Breast epithelium (tissue), 3 donors: ENCODE data around the gene COBLL1.

Experiments used
- POLR2A ChIP-seq: fragments of 450-650 bp; IDR thresholded peaks from one replicate; pipeline ENCODE4 v1.6.1; 2016; ENCODE audit warnings: antibody characterized with exemption, mild to moderate bottlenecking, moderate library complexity
- TF ChIP-seq, protein P1 (sequence below), 3 donors: fragments of 450-650 bp; IDR thresholded peaks; one replicate each; pipeline ENCODE4 v1.5.1; 2016 to 2017; ENCODE audit warnings: antibody characterized with exemption in 3 of 3, mild to moderate bottlenecking in 3 of 3, moderate library complexity in 3 of 3

- no peak for TF ChIP-seq POLR2A
- TF ChIP-seq, protein P1, sequence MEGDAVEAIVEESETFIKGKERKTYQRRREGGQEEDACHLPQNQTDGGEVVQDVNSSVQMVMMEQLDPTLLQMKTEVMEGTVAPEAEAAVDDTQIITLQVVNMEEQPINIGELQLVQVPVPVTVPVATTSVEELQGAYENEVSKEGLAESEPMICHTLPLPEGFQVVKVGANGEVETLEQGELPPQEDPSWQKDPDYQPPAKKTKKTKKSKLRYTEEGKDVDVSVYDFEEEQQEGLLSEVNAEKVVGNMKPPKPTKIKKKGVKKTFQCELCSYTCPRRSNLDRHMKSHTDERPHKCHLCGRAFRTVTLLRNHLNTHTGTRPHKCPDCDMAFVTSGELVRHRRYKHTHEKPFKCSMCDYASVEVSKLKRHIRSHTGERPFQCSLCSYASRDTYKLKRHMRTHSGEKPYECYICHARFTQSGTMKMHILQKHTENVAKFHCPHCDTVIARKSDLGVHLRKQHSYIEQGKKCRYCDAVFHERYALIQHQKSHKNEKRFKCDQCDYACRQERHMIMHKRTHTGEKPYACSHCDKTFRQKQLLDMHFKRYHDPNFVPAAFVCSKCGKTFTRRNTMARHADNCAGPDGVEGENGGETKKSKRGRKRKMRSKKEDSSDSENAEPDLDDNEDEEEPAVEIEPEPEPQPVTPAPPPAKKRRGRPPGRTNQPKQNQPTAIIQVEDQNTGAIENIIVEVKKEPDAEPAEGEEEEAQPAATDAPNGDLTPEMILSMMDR (IDR thresholded peaks at IDR 0.05) = no peak
Observed at GRCh38 chr2:164881524-164881923, 39.9 kb upstream of the COBLL1 start.
